Endothelial cell of umbilical vein (primary cell): Measurements from ENCODE around the gene LHCGR. TPM values are rescaled to one million over a fixed set of nuclear protein-coding genes. Genes with fewer than 3 reads are reported as not detected.

Source experiments
- BruUV-seq: library from RNA; stranded (reverse); fragments of 400-500 nt; replicated peaks from 2 replicates; lab custom pipeline; 2021; lab: Mats Ljungman, UMichigan
- CTCF ChIA-PET: fragments of 300-600, 350-600 bp; sonication (Branson Sonifier 250); formaldehyde crosslinking; loops from one replicate; lab custom pipeline; 2021; ENCODE audit warnings: antibody characterized with exemption, inconsistent platforms; lab: Charles Lee
- POLR2A ChIA-PET: fragments of 300-600, 350-600 bp; sonication (Branson Sonifier 250); formaldehyde crosslinking; loops from one replicate; lab custom pipeline; 2021; ENCODE audit warnings: antibody characterized with exemption, inconsistent platforms; lab: Charles Lee
- DNase-seq: peaks from one replicate; pipeline ENCODE4 v3.0.0-alpha.2; 2011; ENCODE audit warnings: low read depth, low spot score
- FAIRE-seq: peaks from 2 replicates; lab custom pipeline; 2011; peaks lifted over from hg19 to GRCh38; lab: Jason Lieb, UNC
- H2AFZ ChIP-seq: 2 replicates; pipeline ENCODE4 v1.6.0; 2012; ENCODE audit warnings: low read depth, low read length, control low read depth, inconsistent platforms
- H3K27ac ChIP-seq: 2 replicates; pipeline ENCODE4 v1.5.1; 2011; ENCODE audit warnings: low read depth, mild to moderate bottlenecking, control low read depth, low read length, moderate library complexity; ENCODE audit not compliant: insufficient read depth
- H3K27me3 ChIP-seq, 2 experiments: 2 replicates each; pipeline versions ENCODE4 v1.6.0 to v1.6.1; 2011; ENCODE audit warnings: low read length in 2 of 2, mixed read lengths in 1 of 2; ENCODE audit not compliant: control insufficient read depth in 2 of 2, insufficient read depth in 2 of 2
- H3K36me3 ChIP-seq, 2 experiments: 2 replicates in 1 of 2; 3 replicates in 1 of 2; pipeline ENCODE4 v1.5.1; 2011; ENCODE audit warnings: low read length in 2 of 2, mild to moderate bottlenecking in 1 of 2, moderate library complexity in 1 of 2; ENCODE audit not compliant: control insufficient read depth in 2 of 2, insufficient read depth in 2 of 2; ENCODE audit errors: extremely low read depth in 1 of 2
- H3K4me1 ChIP-seq: 3 replicates; pipeline ENCODE4 v1.5.1; 2011; ENCODE audit warnings: mild to moderate bottlenecking, low read length; ENCODE audit not compliant: control insufficient read depth, insufficient read depth; ENCODE audit errors: extremely low read depth
- H3K4me2 ChIP-seq: 2 replicates; pipeline ENCODE4 v1.6.1; 2011; ENCODE audit warnings: low read length, control low read depth, mixed read lengths; ENCODE audit not compliant: insufficient read depth
- H3K4me3 ChIP-seq, 3 experiments: fragments of 200-600 bp in 1 of 3; sonication (generic), shearing (Covaris generic) in 1 of 3; replicated peaks in 1 of 3; 2 replicates each; pipeline ENCODE4 v1.5.1; 2011 to 2016; ENCODE audit warnings: control low read depth in 3 of 3, low read length in 3 of 3, mild to moderate bottlenecking in 2 of 3, inconsistent platforms in 1 of 3, low read depth in 1 of 3, moderate library complexity in 1 of 3; ENCODE audit not compliant: insufficient read depth in 1 of 3
- H3K79me2 ChIP-seq: 2 replicates; pipeline ENCODE4 v1.6.0; 2012; ENCODE audit warnings: low read length, inconsistent platforms; ENCODE audit not compliant: control insufficient read depth, insufficient read depth
- H3K9ac ChIP-seq: replicated peaks from 2 replicates; pipeline ENCODE3; 2011; ENCODE audit warnings: low read length, control low read depth; ENCODE audit not compliant: insufficient read depth; ENCODE audit errors: extremely low read depth
- H3K9me1 ChIP-seq: replicated peaks from 3 replicates; pipeline ENCODE4 v1.6.0; 2011; ENCODE audit warnings: mild to moderate bottlenecking, low read length; ENCODE audit not compliant: control insufficient read depth, insufficient read depth; ENCODE audit errors: extremely low read depth
- H3K9me3 ChIP-seq: replicated peaks from 2 replicates; pipeline ENCODE4 v1.5.1; 2012; ENCODE audit warnings: low read length, inconsistent platforms; ENCODE audit not compliant: control insufficient read depth, insufficient read depth
- H4K20me1 ChIP-seq: replicated peaks from 2 replicates; pipeline ENCODE3; 2011; ENCODE audit warnings: mild to moderate bottlenecking, low read length; ENCODE audit not compliant: control insufficient read depth, insufficient read depth; ENCODE audit errors: extremely low read depth
- EZH2 ChIP-seq: IDR thresholded peaks from 2 replicates; pipeline ENCODE4 v1.6.1; 2012; ENCODE audit warnings: borderline replicate concordance, low read depth, mild to moderate bottlenecking, moderate library complexity, low read length, inconsistent platforms; ENCODE audit not compliant: severe bottlenecking
- FOS ChIP-seq: IDR thresholded peaks from 2 replicates; pipeline ENCODE4 v1.6.1; 2011; ENCODE audit warnings: mild to moderate bottlenecking, low read length, moderate library complexity, borderline replicate concordance; ENCODE audit not compliant: insufficient read depth
- GATA2 ChIP-seq: IDR thresholded peaks from 2 replicates; pipeline ENCODE4 v1.7.0; 2011; ENCODE audit warnings: low read depth, mild to moderate bottlenecking, moderate library complexity, mixed read lengths, low read length; ENCODE audit not compliant: insufficient read length, insufficient read depth
- JUN ChIP-seq: IDR thresholded peaks from 2 replicates; pipeline ENCODE4 v1.6.1; 2011; ENCODE audit warnings: borderline replicate concordance, low read depth; ENCODE audit not compliant: insufficient read length, insufficient read depth
- MYC ChIP-seq: IDR thresholded peaks from one replicate; pipeline ENCODE4 v1.6.1; 2011; ENCODE audit warnings: mild to moderate bottlenecking, low read depth, low read length
- POLR2A ChIP-seq: IDR thresholded peaks from 2 replicates; pipeline ENCODE4 v1.6.1; 2012; ENCODE audit warnings: low read depth, mild to moderate bottlenecking, control low read depth, low read length
- POLR2AphosphoS5 ChIP-seq: IDR thresholded peaks from 2 replicates; pipeline ENCODE4 v1.6.1; 2012; ENCODE audit warnings: low read depth, mild to moderate bottlenecking, control low read depth, low read length, moderate library complexity; ENCODE audit not compliant: insufficient read depth
- dilution Hi-C: fragments of 300-500 bp; cut with MboI; formaldehyde crosslinking; loops from one replicate; pipeline ENCODE4 v1.15.0; 2019; ENCODE audit warnings: low sequenced_read_pairs; ENCODE audit not compliant: extremely low pct_ligation_motif_present
- intact Hi-C: fragments of 100-400 bp; cut with micrococcal nuclease; formaldehyde crosslinking; loops from one replicate; pipeline ENCODE4 v1.10.0; 2022
- polyA plus RNA-seq, 4 experiments: library from polyadenylated mRNA; depleted of rRNA in 3 of 4; stranded (reverse) in 3 of 4; unstranded in 1 of 4; fragments of >200 nt; gene quantifications; 2 replicates each; pipeline versions ENCODE4 v1.2.1 to v1.2.3, GENCODE V29; 2011 to 2012; ENCODE audit warnings: missing spikeins in 1 of 4
- total RNA-seq: library from RNA; stranded (reverse); gene quantifications from 2 replicates; pipeline ENCODE4 v1.2.3, GENCODE V29; 2021
- TF ChIP-seq, protein P1 (sequence below): IDR thresholded peaks from 2 replicates; pipeline ENCODE4 v1.6.1; 2011; ENCODE audit not compliant: insufficient read depth, insufficient read length
- TF ChIP-seq, protein P2 (sequence below), 2 donors: IDR thresholded peaks; 1 replicate in 1 of 2; 2 replicates in 1 of 2; pipeline ENCODE4 v1.5.1; 2011; ENCODE audit warnings: low read length in 2 of 2, mild to moderate bottlenecking in 2 of 2, moderate library complexity in 2 of 2, control low read depth in 1 of 2, inconsistent platforms in 1 of 2, low read depth in 1 of 2; ENCODE audit not compliant: insufficient read depth in 1 of 2; ENCODE audit errors: extremely low read depth in 1 of 2

LHCGR gene
- total and polyA plus RNA-seq, 2 donors (not counting 3 experiments of a cell fraction or from before 2014, with no cell fraction given), result not detected

DNA sequence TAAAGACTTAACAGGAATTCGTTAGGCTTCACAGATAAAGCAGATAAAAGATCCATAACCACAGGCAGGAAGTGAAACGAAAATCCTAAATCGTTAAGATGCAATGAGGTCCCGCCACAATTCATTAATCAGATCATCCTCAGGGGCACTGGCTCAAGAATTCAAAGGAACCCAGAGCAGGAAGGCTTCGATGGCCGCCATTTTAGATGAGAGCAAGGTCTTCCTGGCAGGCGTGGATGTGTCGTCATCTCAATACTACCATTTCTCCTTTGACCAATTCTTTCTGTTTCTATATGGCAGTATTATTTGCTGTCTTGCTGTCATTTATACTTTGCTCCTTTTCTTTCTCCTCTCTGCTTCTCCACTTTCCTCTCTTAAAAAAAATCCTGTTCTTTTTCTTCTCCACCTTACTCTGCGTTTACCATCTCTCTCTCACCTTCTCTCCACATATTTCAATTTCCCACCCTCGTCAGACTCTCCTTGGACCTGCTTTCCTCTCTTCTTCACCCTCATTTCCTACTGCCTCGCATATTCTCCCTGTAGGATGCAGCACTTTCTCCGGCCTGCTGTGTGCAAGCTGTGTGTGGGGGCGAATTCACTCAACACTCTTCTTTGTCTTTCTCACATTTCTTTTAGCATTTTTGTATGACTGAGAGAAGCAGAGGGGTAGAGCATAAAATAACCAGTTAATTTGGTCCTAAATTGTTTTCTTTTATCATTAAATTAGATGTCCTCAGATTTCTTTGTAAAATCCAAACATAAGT lies 35.1 kb upstream of the LHCGR start:
- no peak for FAIRE-seq
- no peaks in the 10 kb centered on the region for H3K36me3 ChIP-seq
- BruUV-seq, result no TSS peak

More for the DNA sequence above, 35.1 kb upstream of the LHCGR start:
- no peak overlapping the region for H3K4me2 ChIP-seq
- no peaks in the 10 kb centered on the region for H3K4me1 ChIP-seq
- no peaks in the 10 kb centered on the region for H3K9me3 ChIP-seq
- H3K27ac ChIP-seq, result no peak overlapping the region
- dilution Hi-C loops (no loop called here), intact Hi-C loops (no loop called here)
- CTCF ChIA-PET, result no interaction called here
- H3K27me3 ChIP-seq, result no peaks in the 10 kb centered on the region
- DNase-seq, result no peak
- TF ChIP-seq POLR2A (no peak), JUN (no peak), MYC (no peak), FOS (no peak), POLR2AphosphoS5 (no peak), EZH2 (no peak), GATA2 (no peak)
- TF ChIP-seq, protein P1, sequence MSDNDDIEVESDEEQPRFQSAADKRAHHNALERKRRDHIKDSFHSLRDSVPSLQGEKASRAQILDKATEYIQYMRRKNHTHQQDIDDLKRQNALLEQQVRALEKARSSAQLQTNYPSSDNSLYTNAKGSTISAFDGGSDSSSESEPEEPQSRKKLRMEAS, result no peak
- TF ChIP-seq, protein P2, sequence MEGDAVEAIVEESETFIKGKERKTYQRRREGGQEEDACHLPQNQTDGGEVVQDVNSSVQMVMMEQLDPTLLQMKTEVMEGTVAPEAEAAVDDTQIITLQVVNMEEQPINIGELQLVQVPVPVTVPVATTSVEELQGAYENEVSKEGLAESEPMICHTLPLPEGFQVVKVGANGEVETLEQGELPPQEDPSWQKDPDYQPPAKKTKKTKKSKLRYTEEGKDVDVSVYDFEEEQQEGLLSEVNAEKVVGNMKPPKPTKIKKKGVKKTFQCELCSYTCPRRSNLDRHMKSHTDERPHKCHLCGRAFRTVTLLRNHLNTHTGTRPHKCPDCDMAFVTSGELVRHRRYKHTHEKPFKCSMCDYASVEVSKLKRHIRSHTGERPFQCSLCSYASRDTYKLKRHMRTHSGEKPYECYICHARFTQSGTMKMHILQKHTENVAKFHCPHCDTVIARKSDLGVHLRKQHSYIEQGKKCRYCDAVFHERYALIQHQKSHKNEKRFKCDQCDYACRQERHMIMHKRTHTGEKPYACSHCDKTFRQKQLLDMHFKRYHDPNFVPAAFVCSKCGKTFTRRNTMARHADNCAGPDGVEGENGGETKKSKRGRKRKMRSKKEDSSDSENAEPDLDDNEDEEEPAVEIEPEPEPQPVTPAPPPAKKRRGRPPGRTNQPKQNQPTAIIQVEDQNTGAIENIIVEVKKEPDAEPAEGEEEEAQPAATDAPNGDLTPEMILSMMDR (IDR thresholded peaks at IDR 0.05; ENCODE audit: extremely low read depth in 1 of 2, insufficient read depth in 1 of 2, low read depth in 1 of 2, low read length in 2 of 2), result no peak
- H3K9ac ChIP-seq, result no peak overlapping the region
- H2AFZ ChIP-seq, result no peak overlapping the region
- no peak overlapping the region for H3K4me3 ChIP-seq
- H3K9me1 ChIP-seq, result no peaks in the 10 kb centered on the region
- POLR2A ChIA-PET, result no interaction called here
- no peaks in the 10 kb centered on the region for H4K20me1 ChIP-seq
- H3K79me2 ChIP-seq, result no peaks in the 10 kb centered on the region
